HG02571 (cell line): ENCODE data around the gene SLC16A1.
A peak's percentile ranks its signal among the peaks of the same experiment; 100 is the strongest.
"Not testable (repeated sequence)": the region's sequence is repeated elsewhere in the genome, so short reads cannot be mapped to it uniquely, and the experiment has no call there.

Experiments used
- ATAC-seq: cut with Tn5 transposase; IDR thresholded peaks from one replicate; pipeline ENCODE4 v1.9.1; 2021; ENCODE audit warnings: mild to moderate bottlenecking, moderate library complexity; ENCODE audit not compliant: unreplicated experiment

The SLC16A1 gene

GRCh38 chr1:112955773-112956543, at the start of gene SLC16A1:
TSS of gene SLC16A1 (minus strand) at chr1:112956196. CDS start at chr1:112929308, 26,888 bp downstream.
- peak; percentile 66 for ATAC-seq

GRCh38 chr1:113003751-113004690, 48.0 kb upstream of the SLC16A1 start:
- ATAC-seq: no peak

GRCh38 chr1:113002297-113002696, 46.3 kb upstream of the SLC16A1 start:
- no peak for ATAC-seq

GRCh38 chr1:112998592-112999235, 42.7 kb upstream of the SLC16A1 start:
- no peak for ATAC-seq

- no peak for ATAC-seq
These were observed 41.8 kb upstream of the SLC16A1 start for GRCh38 chr1:112997781-112998180.

GRCh38 chr1:112995890-112996289, 39.9 kb upstream of the SLC16A1 start:
- no peak for ATAC-seq

- not testable (repeated sequence) for ATAC-seq
These were observed 39.0 kb upstream of the SLC16A1 start for GRCh38 chr1:112995021-112995420.

GRCh38 chr1:112992780-112993179, 36.8 kb upstream of the SLC16A1 start:
- no peak for ATAC-seq

- no peak for ATAC-seq
These were observed 35.6 kb upstream of the SLC16A1 start for GRCh38 chr1:112991402-112992120.

GRCh38 chr1:112990271-112990670, 34.3 kb upstream of the SLC16A1 start:
- no peak for ATAC-seq

GRCh38 chr1:112988367-112988766, 32.4 kb upstream of the SLC16A1 start:
- no peak for ATAC-seq

GRCh38 chr1:112985123-112985522, 29.1 kb upstream of the SLC16A1 start:
- no peak for ATAC-seq

GRCh38 chr1:112983537-112984131, 27.6 kb upstream of the SLC16A1 start:
- ATAC-seq: no peak

- ATAC-seq: no peak
These were observed 27.0 kb upstream of the SLC16A1 start for GRCh38 chr1:112982853-112983536.

GRCh38 chr1:112982328-112982727, 26.3 kb upstream of the SLC16A1 start:
- ATAC-seq: no peak

- ATAC-seq: not testable (repeated sequence)
These were observed 25.8 kb upstream of the SLC16A1 start for GRCh38 chr1:112981834-112982233.

- no peak for ATAC-seq
These were observed 25.4 kb upstream of the SLC16A1 start for GRCh38 chr1:112981426-112981825.

GRCh38 chr1:112975336-112975735, 19.3 kb upstream of the SLC16A1 start:
- no peak for ATAC-seq

- ATAC-seq: no peak
These were observed 18.6 kb upstream of the SLC16A1 start for GRCh38 chr1:112974646-112975045.

GRCh38 chr1:112973788-112974187, 17.8 kb upstream of the SLC16A1 start:
- no peak for ATAC-seq
